ENCODE results near the gene CALM1. TPM values are rescaled to one million over a fixed set of nuclear protein-coding genes. Genes with fewer than 3 reads are reported as not detected.
"Not testable (repeated sequence)": the region's sequence is repeated elsewhere in the genome, so short reads cannot be mapped to it uniquely, and the experiment has no call there.

The CALM1 gene
- total RNA-seq, 2 donors from 2014 or later = 521 to 669 TPM

GRCh38 chr14:90393966-90394365 lies 2.9 kb upstream of the CALM1 start:
- no peak for ATAC-seq
- no peaks in the 10 kb centered on the region for H3K36me3 Mint-ChIP-seq
- H3K27me3 Mint-ChIP-seq = no peaks in the 10 kb centered on the region
- DNase-seq (ENCODE audit: low spot score) = no peak
- H3K4me3 Mint-ChIP-seq = no peak overlapping the region
- H3K27ac Mint-ChIP-seq = no peak overlapping the region
- no peaks in the 10 kb centered on the region for H3K9me3 Mint-ChIP-seq
- H3K4me1 Mint-ChIP-seq (ENCODE audit: low read depth in 2 of 2) = peaks cover 6 to 7% of the 10 kb centered on the region in 2 donors

GRCh38 chr14:90394782-90395181 lies 2.0 kb upstream of the CALM1 start:
- not testable (repeated sequence) for H3K27ac Mint-ChIP-seq; ATAC-seq; H3K9me3 Mint-ChIP-seq; H3K27me3 Mint-ChIP-seq; H3K4me3 Mint-ChIP-seq; H3K36me3 Mint-ChIP-seq; DNase-seq (ENCODE audit: low spot score)
- H3K4me1 Mint-ChIP-seq (ENCODE audit: low read depth in 2 of 2) = peaks cover 11 to 13% of the 10 kb centered on the region in 2 donors

GRCh38 chr14:90397425-90398314 lies 841 bp downstream of the CALM1 start:
- H3K4me1 Mint-ChIP-seq (ENCODE audit: low read depth in 2 of 2) = peaks cover 35 to 40% of the 10 kb centered on the region in 2 donors
- no peaks in the 10 kb centered on the region for H3K9me3 Mint-ChIP-seq
- H3K27ac Mint-ChIP-seq = peak overlapping the region; percentile 88 to 96
- H3K4me3 Mint-ChIP-seq = peak overlapping the region; percentile 92
- DNase-seq (ENCODE audit: low spot score) (peak; percentile 84), ATAC-seq (peak; percentile 59 to 64)
- H3K36me3 Mint-ChIP-seq = peaks cover 27% of the 10 kb centered on the region
- no peaks in the 10 kb centered on the region for H3K27me3 Mint-ChIP-seq

GRCh38 chr14:90398315-90398839 lies 1.5 kb downstream of the CALM1 start:
- DNase-seq (ENCODE audit: low spot score) (peak; percentile 76), ATAC-seq (peak; percentile 11 to 47)
- Mint-ChIP-seq H3K4me1 (ENCODE audit: low read depth in 2 of 2) (peaks cover 40 to 47% of the 10 kb centered on the region in 2 donors), H3K27me3 (no peaks in the 10 kb centered on the region), H3K4me3 (peak overlapping the region; percentile 89), H3K36me3 (peaks cover 34% of the 10 kb centered on the region), H3K9me3 (no peaks in the 10 kb centered on the region), H3K27ac (peak overlapping the region; percentile 88 to 96)

- DNase-seq (ENCODE audit: low spot score) (no peak), ATAC-seq (no peak)
- H3K9me3 Mint-ChIP-seq = no peaks in the 10 kb centered on the region
- peaks cover 40% of the 10 kb centered on the region for H3K36me3 Mint-ChIP-seq
- peaks cover 45 to 53% of the 10 kb centered on the region in 2 donors for H3K4me1 Mint-ChIP-seq (ENCODE audit: low read depth in 2 of 2)
- peak overlapping the region; percentile 88 to 96 for H3K27ac Mint-ChIP-seq
- H3K27me3 Mint-ChIP-seq = no peaks in the 10 kb centered on the region
- peak overlapping the region; percentile 89 for H3K4me3 Mint-ChIP-seq
Measured at GRCh38 chr14:90398841-90399540, 2.2 kb downstream of the CALM1 start.

- Mint-ChIP-seq H3K4me3 (peak overlapping the region; percentile 89), H3K36me3 (peaks cover 48% of the 10 kb centered on the region), H3K4me1 (ENCODE audit: low read depth in 2 of 2) (peaks cover 48 to 57% of the 10 kb centered on the region in 2 donors), H3K27ac (peak overlapping the region; percentile 88 to 96), H3K27me3 (no peaks in the 10 kb centered on the region), H3K9me3 (no peaks in the 10 kb centered on the region)
- peak; percentile 89 for DNase-seq (ENCODE audit: low spot score)
- ATAC-seq = peak; percentile 58
Measured at GRCh38 chr14:90399541-90400444, 3.0 kb downstream of the CALM1 start.

GRCh38 chr14:90400904-90401561 lies 4.2 kb downstream of the CALM1 start:
- peaks cover 55 to 60% of the 10 kb centered on the region in 2 donors for H3K4me1 Mint-ChIP-seq (ENCODE audit: low read depth in 2 of 2)

GRCh38 chr14:90402016-90402415 lies 5.2 kb downstream of the CALM1 start:
- Mint-ChIP-seq H3K4me3 (peak overlapping the region; percentile 89), H3K4me1 (ENCODE audit: low read depth in 2 of 2) (peaks cover 61 to 67% of the 10 kb centered on the region in 2 donors), H3K36me3 (peaks cover 66% of the 10 kb centered on the region), H3K27ac (peak overlapping the region; percentile 88 to 96), H3K9me3 (no peaks in the 10 kb centered on the region), H3K27me3 (no peaks in the 10 kb centered on the region)
- no peak for DNase-seq (ENCODE audit: low spot score)
- no peak for ATAC-seq

More at GRCh38 chr14:90400904-90401561, 4.2 kb downstream of the CALM1 start:
- Mint-ChIP-seq H3K36me3 (peaks cover 60% of the 10 kb centered on the region), H3K27me3 (no peaks in the 10 kb centered on the region), H3K27ac (peak overlapping the region; percentile 88 to 96), H3K4me3 (peak overlapping the region; percentile 89), H3K9me3 (no peaks in the 10 kb centered on the region)
- no peak for ATAC-seq
- DNase-seq (ENCODE audit: low spot score) = no peak

- H3K27me3 Mint-ChIP-seq = no peaks in the 10 kb centered on the region
- H3K27ac Mint-ChIP-seq = peak overlapping the region; percentile 88 to 96
- peaks cover 61 to 67% of the 10 kb centered on the region in 2 donors for H3K4me1 Mint-ChIP-seq (ENCODE audit: low read depth in 2 of 2)
- DNase-seq (ENCODE audit: low spot score) (no peak), ATAC-seq (no peak)
- no peak overlapping the region for H3K4me3 Mint-ChIP-seq
- no peaks in the 10 kb centered on the region for H3K9me3 Mint-ChIP-seq
- peaks cover 66% of the 10 kb centered on the region for H3K36me3 Mint-ChIP-seq
Measured at GRCh38 chr14:90403065-90403464, 6.2 kb downstream of the CALM1 start.

- DNase-seq (ENCODE audit: low spot score) (no peak), ATAC-seq (no peak)
- H3K36me3 Mint-ChIP-seq = peaks cover 66% of the 10 kb centered on the region
- peaks cover 51 to 60% of the 10 kb centered on the region in 2 donors for H3K4me1 Mint-ChIP-seq (ENCODE audit: low read depth in 2 of 2)
- no peaks in the 10 kb centered on the region for H3K9me3 Mint-ChIP-seq
- H3K27me3 Mint-ChIP-seq = no peaks in the 10 kb centered on the region
- H3K4me3 Mint-ChIP-seq = no peak overlapping the region
- H3K27ac Mint-ChIP-seq = peak overlapping the region; percentile 88 to 96
Measured at GRCh38 chr14:90405101-90405500, 8.3 kb downstream of the CALM1 start.

GRCh38 chr14:90405755-90406154 lies 8.9 kb downstream of the CALM1 start:
- Mint-ChIP-seq H3K9me3 (no peaks in the 10 kb centered on the region), H3K27ac (peak overlapping the region; percentile 53 to 96), H3K36me3 (peaks cover 59% of the 10 kb centered on the region), H3K27me3 (no peaks in the 10 kb centered on the region), H3K4me1 (ENCODE audit: low read depth in 2 of 2) (peaks cover 45 to 54% of the 10 kb centered on the region in 2 donors), H3K4me3 (no peak overlapping the region)
- no peak for DNase-seq (ENCODE audit: low spot score)
- ATAC-seq = no peak

- Mint-ChIP-seq H3K4me3 (no peak overlapping the region), H3K4me1 (ENCODE audit: low read depth in 2 of 2) (peaks cover 38 to 49% of the 10 kb centered on the region in 2 donors), H3K27me3 (no peaks in the 10 kb centered on the region), H3K27ac (peak overlapping the region; percentile 53 to 96), H3K9me3 (no peaks in the 10 kb centered on the region), H3K36me3 (peaks cover 53% of the 10 kb centered on the region)
- DNase-seq (ENCODE audit: low spot score) (no peak), ATAC-seq (no peak)
Measured at GRCh38 chr14:90406384-90406798, 9.6 kb downstream of the CALM1 start.
